ENCODE data around the gene ZSCAN25. TPM values are rescaled to one million over a fixed set of nuclear protein-coding genes. Genes with fewer than 3 reads are reported as not detected.
"Not testable (repeated sequence)": the region's sequence is repeated elsewhere in the genome, so short reads cannot be mapped to it uniquely, and the experiment has no call there.

The ZSCAN25 gene
- polyA plus RNA-seq, 1 donor, result 14.3 TPM

DNA sequence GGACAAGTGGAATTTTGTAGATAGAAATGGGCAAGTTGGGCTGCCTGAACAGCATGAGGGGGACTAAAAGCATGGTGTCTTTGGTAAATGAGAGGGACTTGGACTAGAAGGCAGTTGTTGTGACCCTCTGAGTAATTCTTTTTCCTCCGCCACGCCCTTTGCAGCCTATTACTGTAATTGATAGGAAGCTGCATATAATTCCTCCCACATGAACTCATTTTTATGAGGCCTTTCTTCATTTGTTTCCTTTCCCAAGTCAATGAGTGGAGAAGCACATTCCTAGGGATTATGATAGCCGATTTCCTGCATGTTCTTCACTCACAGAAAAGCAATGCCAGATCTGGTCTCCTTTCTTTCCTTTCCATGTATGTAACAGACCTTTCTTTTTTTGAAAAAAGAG lies 27.7 kb downstream of the ZSCAN25 start:
- H3K4me1 ChIP-seq (ENCODE audit: control insufficient read depth, insufficient read depth, low read length), result no peaks in the 10 kb centered on the region
- H3K36me3 ChIP-seq (ENCODE audit: control insufficient read depth, insufficient read depth, low read length), result peaks cover 1% of the 10 kb centered on the region
- WGBS (ENCODE audit: insufficient coverage, low lambda C conversion rate), result 100% methylated on average over 1 of the region's 3 CpGs
- DNase-seq, result no peak
- H3K27me3 ChIP-seq (ENCODE audit: control insufficient read depth, insufficient read depth, low read length), result no peaks in the 10 kb centered on the region
- H3K4me3 ChIP-seq (ENCODE audit: low read length), result no peak overlapping the region
- H3K27ac ChIP-seq (ENCODE audit: low read length), result no peak overlapping the region
- peaks cover 3% of the 10 kb centered on the region for H3K9me3 ChIP-seq (ENCODE audit: control insufficient read depth, low read depth, low read length)

DNA sequence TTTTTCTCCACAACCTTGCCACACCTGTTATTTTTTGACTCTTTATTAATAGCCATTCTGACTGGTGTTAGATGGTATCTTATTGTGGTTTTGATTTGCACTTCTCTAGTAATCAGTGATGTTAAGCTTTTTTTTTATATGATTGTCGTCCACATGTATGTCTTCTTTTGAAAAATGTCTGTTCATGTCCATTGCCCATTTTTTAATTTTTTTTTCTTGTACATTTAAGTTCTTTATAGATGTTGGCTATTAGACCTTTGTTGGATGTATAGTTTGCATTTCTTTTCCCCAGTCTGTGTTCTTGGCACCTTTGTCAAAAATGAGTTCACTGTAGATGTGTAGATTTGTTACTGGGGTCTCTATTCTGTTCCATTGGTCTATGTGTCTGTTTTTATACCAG lies 28.8 kb downstream of the ZSCAN25 start:
- Histone ChIP-seq H3K9me3 (ENCODE audit: control insufficient read depth, low read depth, low read length) (peaks cover 3% of the 10 kb centered on the region), H3K36me3 (ENCODE audit: control insufficient read depth, insufficient read depth, low read length) (peaks cover 5% of the 10 kb centered on the region), H3K27ac (ENCODE audit: low read length) (no peak overlapping the region), H3K4me1 (ENCODE audit: control insufficient read depth, insufficient read depth, low read length) (no peaks in the 10 kb centered on the region), H3K4me3 (ENCODE audit: low read length) (no peak overlapping the region), H3K27me3 (ENCODE audit: control insufficient read depth, insufficient read depth, low read length) (no peaks in the 10 kb centered on the region)
- WGBS (ENCODE audit: insufficient coverage, low lambda C conversion rate), result no CpG with 5 or more reads among the region's 1 CpG
- DNase-seq, result no peak

DNA sequence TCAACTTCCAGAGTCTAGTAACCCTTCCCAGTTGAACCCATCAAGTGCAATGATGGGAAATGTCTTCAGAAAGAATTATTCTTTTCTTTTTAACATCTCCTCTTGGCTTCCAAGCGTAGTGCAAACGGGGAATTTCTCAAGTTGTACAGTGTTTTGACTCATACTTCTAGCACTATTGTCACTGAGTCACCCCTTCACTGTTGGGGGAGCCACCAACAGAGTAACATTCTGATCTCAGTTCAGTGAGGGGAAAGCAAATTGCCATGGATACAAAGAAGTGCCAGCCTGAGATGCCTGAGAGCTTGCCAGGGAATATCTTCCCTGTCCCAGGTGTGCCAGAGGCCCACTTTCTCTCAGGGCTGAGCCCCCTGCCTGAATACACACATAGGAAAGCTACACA lies 32.1 kb downstream of the ZSCAN25 start:
- H3K27me3 ChIP-seq (ENCODE audit: control insufficient read depth, insufficient read depth, low read length), result no peaks in the 10 kb centered on the region
- WGBS (ENCODE audit: insufficient coverage, low lambda C conversion rate), result no CpG with 5 or more reads among the region's 2 CpGs
- no peak for DNase-seq
- H3K27ac ChIP-seq (ENCODE audit: low read length), result no peak overlapping the region
- H3K4me3 ChIP-seq (ENCODE audit: low read length), result no peak overlapping the region
- H3K4me1 ChIP-seq (ENCODE audit: control insufficient read depth, insufficient read depth, low read length), result no peaks in the 10 kb centered on the region
- peaks cover 5% of the 10 kb centered on the region for H3K36me3 ChIP-seq (ENCODE audit: control insufficient read depth, insufficient read depth, low read length)
- H3K9me3 ChIP-seq (ENCODE audit: control insufficient read depth, low read depth, low read length), result peaks cover 5% of the 10 kb centered on the region

DNA sequence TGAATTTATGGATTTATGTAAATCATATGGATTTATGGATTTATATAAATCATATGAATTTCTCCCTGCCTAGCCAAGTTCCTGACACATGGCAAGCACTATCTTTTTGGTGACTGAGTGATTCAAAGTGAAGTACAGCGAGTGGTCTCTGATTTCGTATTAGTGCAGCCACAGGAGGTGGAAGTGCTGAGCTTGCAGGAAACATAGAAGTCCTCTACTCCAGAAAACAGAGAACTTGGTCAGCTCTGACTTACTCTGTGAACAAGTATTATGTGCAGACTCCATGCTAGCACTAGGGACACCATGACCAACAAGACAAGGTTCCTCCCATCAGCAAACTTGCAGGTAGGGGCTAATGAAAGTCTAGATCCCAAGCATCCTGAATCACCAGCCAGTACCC lies 34.5 kb downstream of the ZSCAN25 start:
- H3K4me1 ChIP-seq (ENCODE audit: control insufficient read depth, insufficient read depth, low read length), result no peaks in the 10 kb centered on the region
- peaks cover 3% of the 10 kb centered on the region for H3K9me3 ChIP-seq (ENCODE audit: control insufficient read depth, low read depth, low read length)
- H3K27ac ChIP-seq (ENCODE audit: low read length), result no peak overlapping the region
- peaks cover 5% of the 10 kb centered on the region for H3K36me3 ChIP-seq (ENCODE audit: control insufficient read depth, insufficient read depth, low read length)
- DNase-seq, result no peak
- WGBS (ENCODE audit: insufficient coverage, low lambda C conversion rate), result no CpG with 5 or more reads among the region's 2 CpGs
- H3K27me3 ChIP-seq (ENCODE audit: control insufficient read depth, insufficient read depth, low read length), result no peaks in the 10 kb centered on the region
- no peak overlapping the region for H3K4me3 ChIP-seq (ENCODE audit: low read length)

DNA sequence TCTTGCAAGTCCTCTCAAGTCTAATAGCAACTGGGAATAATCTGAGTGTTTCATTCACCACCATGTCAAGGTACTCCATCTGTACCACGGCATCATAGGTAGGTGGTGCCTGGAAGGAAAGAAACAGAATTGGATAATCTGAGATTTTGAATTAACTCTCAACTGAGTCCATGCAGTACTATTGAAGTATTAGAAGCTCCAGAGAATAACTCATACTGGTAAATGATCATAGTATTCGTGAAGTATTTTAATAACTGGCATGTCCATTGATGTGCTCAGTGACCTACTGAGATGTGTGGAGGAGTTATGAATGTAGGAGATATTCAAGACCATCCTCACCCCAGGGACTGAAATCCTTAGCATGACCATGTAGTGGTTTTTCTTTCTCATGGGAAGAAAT lies 35.9 kb downstream of the ZSCAN25 start:
- Histone ChIP-seq H3K27ac (ENCODE audit: low read length) (no peak overlapping the region), H3K9me3 (ENCODE audit: control insufficient read depth, low read depth, low read length) (peaks cover 3% of the 10 kb centered on the region), H3K27me3 (ENCODE audit: control insufficient read depth, insufficient read depth, low read length) (no peaks in the 10 kb centered on the region), H3K4me3 (ENCODE audit: low read length) (no peak overlapping the region), H3K4me1 (ENCODE audit: control insufficient read depth, insufficient read depth, low read length) (no peaks in the 10 kb centered on the region), H3K36me3 (ENCODE audit: control insufficient read depth, insufficient read depth, low read length) (peaks cover 5% of the 10 kb centered on the region)
- DNase-seq, result no peak
- 100% methylated on average over 2 of the region's 2 CpGs for WGBS (ENCODE audit: insufficient coverage, low lambda C conversion rate)

DNA sequence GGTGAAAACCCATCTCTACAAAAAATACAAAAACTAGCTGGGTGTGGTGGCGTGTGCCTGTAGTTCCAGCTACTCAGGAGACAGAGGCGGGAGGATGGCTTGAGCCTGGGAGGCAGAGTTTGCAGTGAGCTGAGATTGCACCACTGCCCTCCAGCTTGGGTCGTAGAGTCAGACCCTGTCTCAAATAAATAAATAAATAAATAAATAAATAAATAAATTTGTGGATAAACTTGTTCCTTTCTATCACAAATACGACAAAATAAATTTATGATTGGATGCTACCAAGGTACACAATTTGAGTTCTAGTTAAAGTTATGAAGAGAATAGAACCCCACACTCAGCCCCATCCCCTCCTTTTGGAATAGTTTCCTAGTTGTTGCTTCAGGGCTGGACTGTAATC lies 36.5 kb downstream of the ZSCAN25 start:
- H3K36me3 ChIP-seq (ENCODE audit: control insufficient read depth, insufficient read depth, low read length); H3K4me1 ChIP-seq (ENCODE audit: control insufficient read depth, insufficient read depth, low read length); H3K9me3 ChIP-seq (ENCODE audit: control insufficient read depth, low read depth, low read length); H3K27ac ChIP-seq (ENCODE audit: low read length); H3K27me3 ChIP-seq (ENCODE audit: control insufficient read depth, insufficient read depth, low read length); DNase-seq; H3K4me3 ChIP-seq (ENCODE audit: low read length): not testable (repeated sequence)
- WGBS (ENCODE audit: insufficient coverage, low lambda C conversion rate), result no CpG with 5 or more reads among the region's 4 CpGs

DNA sequence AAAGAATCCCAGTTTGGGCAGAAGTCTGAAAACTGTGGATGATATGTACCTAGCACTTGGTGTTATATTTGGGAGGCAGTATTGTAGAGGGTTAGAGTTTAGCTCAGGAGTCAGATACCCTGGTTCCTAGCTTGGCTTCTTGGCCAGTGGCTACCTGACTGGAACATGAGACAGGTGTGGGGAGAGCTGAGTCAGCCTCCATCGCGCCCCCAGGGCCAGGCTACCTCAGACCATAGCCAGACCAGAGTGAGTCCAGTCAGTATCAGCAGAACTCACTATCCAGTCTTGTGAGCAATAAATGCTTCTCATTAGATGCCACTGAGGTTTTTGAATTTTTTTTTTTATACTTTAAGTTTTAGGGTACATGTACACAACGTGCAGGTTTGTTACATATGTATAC lies 37.0 kb downstream of the ZSCAN25 start:
- no peaks in the 10 kb centered on the region for H3K4me1 ChIP-seq (ENCODE audit: control insufficient read depth, insufficient read depth, low read length)
- H3K27me3 ChIP-seq (ENCODE audit: control insufficient read depth, insufficient read depth, low read length), result no peaks in the 10 kb centered on the region
- H3K27ac ChIP-seq (ENCODE audit: low read length), result no peak overlapping the region
- DNase-seq, result no peak
- H3K4me3 ChIP-seq (ENCODE audit: low read length), result no peak overlapping the region
- H3K36me3 ChIP-seq (ENCODE audit: control insufficient read depth, insufficient read depth, low read length), result peaks cover 5% of the 10 kb centered on the region
- H3K9me3 ChIP-seq (ENCODE audit: control insufficient read depth, low read depth, low read length), result peaks cover 3% of the 10 kb centered on the region
- WGBS (ENCODE audit: insufficient coverage, low lambda C conversion rate), result no CpG with 5 or more reads among the region's 3 CpGs

DNA sequence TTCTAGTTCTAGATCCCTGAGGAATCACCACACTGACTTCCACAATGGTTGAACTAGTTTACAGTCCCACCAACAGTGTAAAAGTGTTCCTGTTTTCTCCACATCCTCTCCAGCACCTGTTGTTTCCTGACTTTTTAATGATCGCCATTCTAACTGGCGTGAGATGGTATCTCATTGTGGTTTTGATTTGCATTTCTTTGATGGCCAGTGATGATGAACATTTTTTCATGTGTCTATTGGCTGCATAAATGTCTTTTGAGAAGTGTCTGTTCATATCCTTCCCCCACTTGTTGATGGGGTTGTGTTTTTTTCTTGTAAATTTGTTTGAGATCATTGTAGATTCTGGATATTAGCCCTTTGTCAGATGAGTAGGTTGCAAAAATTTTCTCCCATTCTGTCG lies 37.9 kb downstream of the ZSCAN25 start:
- no CpG with 5 or more reads among the region's 3 CpGs for WGBS (ENCODE audit: insufficient coverage, low lambda C conversion rate)

DNA sequence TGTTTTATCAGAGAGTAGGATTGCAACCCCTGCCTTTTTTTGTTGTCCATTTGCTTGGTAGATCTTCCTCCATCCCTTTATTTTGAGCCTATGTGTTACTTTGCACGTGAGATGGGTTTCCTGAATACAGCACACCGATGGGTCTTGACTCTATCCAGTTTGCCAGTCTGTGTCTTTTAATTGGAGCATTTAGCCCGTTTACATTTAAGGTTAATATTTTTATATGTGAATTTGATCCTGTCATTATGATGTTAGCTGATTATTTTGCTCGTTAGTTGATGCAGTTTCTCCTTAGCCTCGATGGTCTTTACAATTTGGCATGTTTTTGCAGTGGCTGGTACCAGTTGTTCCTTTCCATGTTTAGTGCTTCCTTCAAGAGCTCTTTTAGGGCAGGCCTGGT lies 41.1 kb downstream of the ZSCAN25 start:
- not testable (repeated sequence) for H3K27ac ChIP-seq (ENCODE audit: low read length); DNase-seq; H3K27me3 ChIP-seq (ENCODE audit: control insufficient read depth, insufficient read depth, low read length); H3K4me3 ChIP-seq (ENCODE audit: low read length); H3K4me1 ChIP-seq (ENCODE audit: control insufficient read depth, insufficient read depth, low read length); H3K9me3 ChIP-seq (ENCODE audit: control insufficient read depth, low read depth, low read length)
- H3K36me3 ChIP-seq (ENCODE audit: control insufficient read depth, insufficient read depth, low read length), result peaks cover 25% of the 10 kb centered on the region
- WGBS (ENCODE audit: insufficient coverage, low lambda C conversion rate), result no CpG with 5 or more reads among the region's 5 CpGs

More for the DNA sequence above, 37.9 kb downstream of the ZSCAN25 start:
- not testable (repeated sequence) for H3K27ac ChIP-seq (ENCODE audit: low read length); DNase-seq; H3K4me3 ChIP-seq (ENCODE audit: low read length); H3K36me3 ChIP-seq (ENCODE audit: control insufficient read depth, insufficient read depth, low read length); H3K4me1 ChIP-seq (ENCODE audit: control insufficient read depth, insufficient read depth, low read length); H3K27me3 ChIP-seq (ENCODE audit: control insufficient read depth, insufficient read depth, low read length); H3K9me3 ChIP-seq (ENCODE audit: control insufficient read depth, low read depth, low read length)

DNA sequence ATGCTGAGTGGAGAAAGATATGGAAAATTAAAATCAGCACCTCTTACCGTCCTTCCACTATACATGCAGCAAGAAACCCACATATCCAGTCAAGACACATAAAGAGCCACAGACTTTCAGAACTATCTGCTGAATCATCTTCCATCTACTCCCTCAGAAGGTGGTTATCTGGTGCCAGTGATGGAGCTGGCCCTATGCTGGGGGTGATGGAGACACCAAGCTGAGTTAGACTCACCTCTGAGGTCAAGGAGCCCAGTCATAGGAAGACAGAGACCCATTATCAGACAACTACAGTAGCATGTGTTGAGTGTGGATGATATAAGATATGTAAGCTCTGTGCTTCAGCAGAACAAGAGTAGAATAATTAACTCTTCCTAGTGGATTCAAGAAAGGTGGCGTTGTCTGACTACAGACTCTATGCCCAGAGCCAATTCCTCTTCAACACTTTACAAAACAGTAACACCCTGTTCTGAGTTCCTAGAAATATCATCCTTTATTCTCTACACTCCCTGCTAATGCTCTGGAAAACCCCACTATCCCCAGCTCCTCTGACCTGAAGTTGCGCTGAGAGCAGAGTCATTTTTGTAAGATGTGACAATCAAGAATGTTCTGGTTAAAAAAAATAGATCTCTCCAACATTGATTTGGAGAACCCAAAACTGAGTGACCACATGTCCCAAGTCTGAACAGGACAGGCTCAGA lies 48.7 kb downstream of the ZSCAN25 start:
- no peak for DNase-seq
- peaks cover 65% of the 10 kb centered on the region for H3K36me3 ChIP-seq (ENCODE audit: control insufficient read depth, insufficient read depth, low read length)
- H3K27ac ChIP-seq (ENCODE audit: low read length), result no peak overlapping the region
- WGBS (ENCODE audit: insufficient coverage, low lambda C conversion rate), result 100% methylated on average over 1 of the region's 3 CpGs
- no peaks in the 10 kb centered on the region for H3K4me1 ChIP-seq (ENCODE audit: control insufficient read depth, insufficient read depth, low read length)
- H3K9me3 ChIP-seq (ENCODE audit: control insufficient read depth, low read depth, low read length), result peaks cover 6% of the 10 kb centered on the region
- H3K4me3 ChIP-seq (ENCODE audit: low read length), result no peak overlapping the region
- H3K27me3 ChIP-seq (ENCODE audit: control insufficient read depth, insufficient read depth, low read length), result no peaks in the 10 kb centered on the region

DNA sequence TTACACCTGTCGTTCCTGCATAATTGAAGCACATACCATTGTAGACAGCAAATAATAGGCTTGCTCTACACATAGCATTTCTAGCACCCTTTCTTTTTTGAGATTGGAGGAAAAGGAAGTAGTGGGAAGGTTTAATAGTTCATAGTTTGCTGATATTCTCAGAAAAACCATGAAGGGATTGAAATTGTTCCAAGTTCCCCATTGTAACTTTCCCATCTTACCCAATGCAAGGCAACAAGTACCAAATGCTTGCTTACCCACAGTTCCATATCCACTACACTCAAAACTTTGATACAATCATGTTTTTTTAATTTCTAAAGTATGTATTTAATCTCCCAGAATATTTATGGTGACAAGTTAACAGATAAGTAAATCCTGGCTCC lies 49.3 kb downstream of the ZSCAN25 start:
- peaks cover 64% of the 10 kb centered on the region for H3K36me3 ChIP-seq (ENCODE audit: control insufficient read depth, insufficient read depth, low read length)
- H3K9me3 ChIP-seq (ENCODE audit: control insufficient read depth, low read depth, low read length), result peaks cover 3% of the 10 kb centered on the region
- no peak overlapping the region for H3K4me3 ChIP-seq (ENCODE audit: low read length)
- H3K4me1 ChIP-seq (ENCODE audit: control insufficient read depth, insufficient read depth, low read length), result no peaks in the 10 kb centered on the region
- no peak overlapping the region for H3K27ac ChIP-seq (ENCODE audit: low read length)
- DNase-seq, result no peak
- H3K27me3 ChIP-seq (ENCODE audit: control insufficient read depth, insufficient read depth, low read length), result no peaks in the 10 kb centered on the region
- WGBS (ENCODE audit: insufficient coverage, low lambda C conversion rate), result no CpG with 5 or more reads among the region's 1 CpG
